Measurements from ENCODE around the gene PLD4. TPM values are rescaled to one million over a fixed set of nuclear protein-coding genes. Genes with fewer than 3 reads are reported as not detected.

The PLD4 gene
- total RNA-seq, 1 experiment from 2014 or later = not detected

- Histone ChIP-seq H3K4me2 (no peak overlapping the region), H3K9me3 (ENCODE audit: insufficient read depth, low read depth) (no peaks in the 10 kb centered on the region), H3K27me3 (ENCODE audit: insufficient read depth, low read depth) (no peaks in the 10 kb centered on the region; the same call in 1 of the 2 replicates), H4K20me1 (ENCODE audit: insufficient read depth) (no peaks in the 10 kb centered on the region), H3K36me3 (ENCODE audit: low read depth) (no peaks in the 10 kb centered on the region), H3K27ac (no peak overlapping the region), H3K79me2 (ENCODE audit: low read depth) (no peaks in the 10 kb centered on the region), H2AFZ (no peak overlapping the region), H3K4me3 (no peak overlapping the region), H3K4me1 (replicated peaks; ENCODE audit: insufficient read depth) (no peaks in the 10 kb centered on the region), H3K9me2 (ENCODE audit: insufficient read depth) (no peaks in the 10 kb centered on the region), H3F3A (ENCODE audit: insufficient read depth, low read depth) (no peaks in the 10 kb centered on the region; the same call in 1 of the 2 replicates)
- TF ChIP-seq CTCF (conservative IDR thresholded peaks at IDR 0.05) = no peak
- no peak for TF ChIP-seq EZH2 (IDR thresholded peaks at IDR 0.05; ENCODE audit: low read depth)
- DNase-seq = no peak
- intact Hi-C loops (cut with micrococcal nuclease; ENCODE audit: unreplicated experiment) = no loop called here
- no TSS peak for BruUV-seq (replicated peaks)
- ChIA-PET CTCF (interaction anchor here (0.5 kb wide), 1 partner anchor 204 kb away, joined by 3 read pairs; no protein-coding TSS in a partner anchor), POLR2A (ENCODE audit: unreplicated experiment) (no interaction called here)
Observed at GRCh38 chr14:104926619-104927431, 2.1 kb downstream of the PLD4 start.

GRCh38 chr14:104927432-104927816, 2.7 kb downstream of the PLD4 start:
- Histone ChIP-seq H3K27ac (no peak overlapping the region), H3K4me2 (no peak overlapping the region), H3K9me2 (ENCODE audit: insufficient read depth) (no peaks in the 10 kb centered on the region), H3F3A (ENCODE audit: insufficient read depth, low read depth) (no peaks in the 10 kb centered on the region; the same call in 1 of the 2 replicates), H4K20me1 (ENCODE audit: insufficient read depth) (no peaks in the 10 kb centered on the region), H2AFZ (no peak overlapping the region), H3K79me2 (ENCODE audit: low read depth) (no peaks in the 10 kb centered on the region), H3K4me3 (no peak overlapping the region), H3K9me3 (ENCODE audit: insufficient read depth, low read depth) (no peaks in the 10 kb centered on the region), H3K27me3 (ENCODE audit: insufficient read depth, low read depth) (no peaks in the 10 kb centered on the region; the same call in 1 of the 2 replicates), H3K4me1 (replicated peaks; ENCODE audit: insufficient read depth) (no peaks in the 10 kb centered on the region), H3K36me3 (ENCODE audit: low read depth) (no peaks in the 10 kb centered on the region)
- ChIA-PET CTCF (interaction anchor here (0.5 kb wide), 1 partner anchor 204 kb away, joined by 3 read pairs; no protein-coding TSS in a partner anchor), POLR2A (ENCODE audit: unreplicated experiment) (no interaction called here)
- intact Hi-C loops (cut with micrococcal nuclease; ENCODE audit: unreplicated experiment) = no loop called here
- TF ChIP-seq CTCF (conservative IDR thresholded peaks at IDR 0.05) = no peak
- no peak for TF ChIP-seq EZH2 (IDR thresholded peaks at IDR 0.05; ENCODE audit: low read depth)
- no TSS peak for BruUV-seq (replicated peaks)
- DNase-seq = no peak

GRCh38 chr14:104927901-104928300, 3.2 kb downstream of the PLD4 start:
- H3K4me3 ChIP-seq = no peak overlapping the region
- no peaks in the 10 kb centered on the region; the same call in 1 of the 2 replicates for H3F3A ChIP-seq (ENCODE audit: insufficient read depth, low read depth)
- ChIA-PET POLR2A (ENCODE audit: unreplicated experiment) (no interaction called here), CTCF (no interaction called here)
- no peaks in the 10 kb centered on the region for H3K4me1 ChIP-seq (replicated peaks; ENCODE audit: insufficient read depth)
- H3K9me2 ChIP-seq (ENCODE audit: insufficient read depth) = no peaks in the 10 kb centered on the region
- H2AFZ ChIP-seq = no peak overlapping the region
- H3K27me3 ChIP-seq (ENCODE audit: insufficient read depth, low read depth) = no peaks in the 10 kb centered on the region; the same call in 1 of the 2 replicates
- H3K4me2 ChIP-seq = no peak overlapping the region
- TF ChIP-seq EZH2 (IDR thresholded peaks at IDR 0.05; ENCODE audit: low read depth) = no peak
- no peak for TF ChIP-seq CTCF (conservative IDR thresholded peaks at IDR 0.05)
- no peak overlapping the region for H3K27ac ChIP-seq
- no TSS peak for BruUV-seq (replicated peaks)
- no peak for DNase-seq
- intact Hi-C loops (cut with micrococcal nuclease; ENCODE audit: unreplicated experiment) = no loop called here
- no peaks in the 10 kb centered on the region for H3K36me3 ChIP-seq (ENCODE audit: low read depth)
- H4K20me1 ChIP-seq (ENCODE audit: insufficient read depth) = no peaks in the 10 kb centered on the region
- H3K79me2 ChIP-seq (ENCODE audit: low read depth) = no peaks in the 10 kb centered on the region
- no peaks in the 10 kb centered on the region for H3K9me3 ChIP-seq (ENCODE audit: insufficient read depth, low read depth)

Measured in PC-9 (cell line).